Lung (tissue), 12 donors: ENCODE results near the gene SEMG1. TPM values are rescaled to one million over a fixed set of nuclear protein-coding genes. Genes with fewer than 3 reads are reported as not detected.
A peak's percentile ranks its signal among the peaks of the same experiment; 100 is the strongest.

Source experiments
- ATAC-seq: fragments of 200-7000 bp; cut with Tn5 transposase; one replicate; pipeline ENCODE4 v1.9.1; 2020; ENCODE audit warnings: moderate number of reproducible peaks; ENCODE audit not compliant: insufficient read depth, low FRiP score
- DNase-seq, 3 donors: peaks; one replicate each; pipeline ENCODE4 v3.0.0-alpha.2; 2013 to 2017
- H3K27ac ChIP-seq, 2 donors: one replicate each; pipeline ENCODE4 v1.5.1; 2013; ENCODE audit warnings: mild to moderate bottlenecking in 2 of 2, moderate library complexity in 2 of 2, control low read depth in 1 of 2, inconsistent platforms in 1 of 2, low read depth in 1 of 2, low read length in 1 of 2
- H3K27me3 ChIP-seq, 3 donors: one replicate each; pipeline ENCODE4 v1.5.1; 2013; ENCODE audit warnings: low read length in 2 of 3; ENCODE audit not compliant: control insufficient read depth in 3 of 3, insufficient read depth in 3 of 3
- H3K36me3 ChIP-seq, 4 donors: one replicate each; pipeline ENCODE4 v1.5.1; 2013; ENCODE audit warnings: low read length in 4 of 4, mild to moderate bottlenecking in 1 of 4, moderate library complexity in 1 of 4; ENCODE audit not compliant: control insufficient read depth in 4 of 4, insufficient read depth in 4 of 4
- H3K4me1 ChIP-seq, 5 donors: one replicate each; pipeline ENCODE4 v1.5.1; 2013; ENCODE audit warnings: low read length in 5 of 5, mild to moderate bottlenecking in 2 of 5, moderate library complexity in 1 of 5; ENCODE audit not compliant: control insufficient read depth in 5 of 5, insufficient read depth in 5 of 5
- H3K4me3 ChIP-seq: one replicate; pipeline ENCODE4 v1.5.1; 2013; ENCODE audit warnings: mild to moderate bottlenecking, control low read depth, moderate library complexity
- H3K9ac ChIP-seq, 2 donors: one replicate each; pipeline ENCODE4 v1.5.1; 2013; ENCODE audit warnings: low read length in 2 of 2, control low read depth in 1 of 2; ENCODE audit not compliant: insufficient read depth in 1 of 2
- H3K9me3 ChIP-seq, 4 donors: one replicate each; pipeline ENCODE4 v1.5.1; 2013; ENCODE audit warnings: low read length in 3 of 4, mild to moderate bottlenecking in 1 of 4, moderate library complexity in 1 of 4; ENCODE audit not compliant: control insufficient read depth in 4 of 4, insufficient read depth in 3 of 4
- WGBS, 2 donors: extraction: QIAGEN DNeasy Blood & Tissue Kit; methylation state at CpG; one replicate each; pipeline ENCODE4 v1.1.7; 2013; 5-methylcytosine and 5-hydroxymethylcytosine counted together
- polyA plus RNA-seq, 2 donors: library from polyadenylated mRNA; stranded (reverse); fragments of 200-250 nt; gene quantifications; one replicate each; pipeline ENCODE4 v1.2.1, GENCODE V29; 2013
- total RNA-seq, 2 donors: library from RNA; depleted of rRNA in 1 of 2; stranded (reverse); fragments of >200 nt in 1 of 2; gene quantifications; one replicate each; pipeline ENCODE4 v1.2.1, GENCODE V29; 2014 to 2021
- TF ChIP-seq, protein P1 (sequence below): IDR thresholded peaks from 2 replicates; pipeline ENCODE4 v1.5.1; 2012; ENCODE audit warnings: mild to moderate bottlenecking; ENCODE audit errors: control extremely low read depth, extremely low read depth
- donor health status: control.
- donor health status: control.
- donor health status: Bipolar disorder and iron deficiency.
- donor health status: healthy.
- donor health status: DM: yes; HTN: yes; CAD: no.

Gene SEMG1
- total and polyA plus RNA-seq, 4 donors: 0.14 TPM; not detected in 3

DNA sequence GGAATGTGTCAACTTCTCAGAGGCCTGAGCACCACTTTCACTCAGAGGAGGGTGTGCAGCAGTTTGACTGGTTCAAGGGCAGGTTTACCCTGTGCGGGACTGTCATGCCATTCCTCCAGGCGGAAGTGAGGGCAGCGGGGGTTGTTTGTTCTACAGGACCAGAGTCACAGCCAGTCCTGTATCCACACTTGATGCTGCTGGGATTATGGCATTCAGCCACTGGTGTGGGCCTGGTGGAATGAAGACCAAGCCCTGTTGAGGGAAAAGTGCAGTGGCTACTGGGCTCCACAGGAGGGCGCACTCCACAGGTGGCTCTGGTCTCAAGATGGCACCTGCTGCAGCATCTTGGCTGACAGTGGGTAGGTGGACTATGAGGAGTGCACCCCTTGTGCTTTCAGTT is 29.2 kb downstream of the SEMG1 start:
- Histone ChIP-seq H3K4me3 (no peak overlapping the region), H3K4me1 (no peaks in the 10 kb centered on the region), H3K9me3 (peaks cover 0 to 8% (median 2%) of the 10 kb centered on the region in 4 donors), H3K27ac (no peak overlapping the region), H3K9ac (no peak overlapping the region), H3K27me3 (peaks cover 0 to 7% (median 0%) of the 10 kb centered on the region in 3 donors), H3K36me3 (no peaks in the 10 kb centered on the region)
- DNase-seq: peak in 2 of 3 donors; percentile 6 to 28
- ATAC-seq: peak; percentile 81
- TF ChIP-seq, protein P1, sequence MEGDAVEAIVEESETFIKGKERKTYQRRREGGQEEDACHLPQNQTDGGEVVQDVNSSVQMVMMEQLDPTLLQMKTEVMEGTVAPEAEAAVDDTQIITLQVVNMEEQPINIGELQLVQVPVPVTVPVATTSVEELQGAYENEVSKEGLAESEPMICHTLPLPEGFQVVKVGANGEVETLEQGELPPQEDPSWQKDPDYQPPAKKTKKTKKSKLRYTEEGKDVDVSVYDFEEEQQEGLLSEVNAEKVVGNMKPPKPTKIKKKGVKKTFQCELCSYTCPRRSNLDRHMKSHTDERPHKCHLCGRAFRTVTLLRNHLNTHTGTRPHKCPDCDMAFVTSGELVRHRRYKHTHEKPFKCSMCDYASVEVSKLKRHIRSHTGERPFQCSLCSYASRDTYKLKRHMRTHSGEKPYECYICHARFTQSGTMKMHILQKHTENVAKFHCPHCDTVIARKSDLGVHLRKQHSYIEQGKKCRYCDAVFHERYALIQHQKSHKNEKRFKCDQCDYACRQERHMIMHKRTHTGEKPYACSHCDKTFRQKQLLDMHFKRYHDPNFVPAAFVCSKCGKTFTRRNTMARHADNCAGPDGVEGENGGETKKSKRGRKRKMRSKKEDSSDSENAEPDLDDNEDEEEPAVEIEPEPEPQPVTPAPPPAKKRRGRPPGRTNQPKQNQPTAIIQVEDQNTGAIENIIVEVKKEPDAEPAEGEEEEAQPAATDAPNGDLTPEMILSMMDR: no peak
- 64 to 75% methylated on average over 4 of the region's 4 CpGs for WGBS, 2 donors

DNA sequence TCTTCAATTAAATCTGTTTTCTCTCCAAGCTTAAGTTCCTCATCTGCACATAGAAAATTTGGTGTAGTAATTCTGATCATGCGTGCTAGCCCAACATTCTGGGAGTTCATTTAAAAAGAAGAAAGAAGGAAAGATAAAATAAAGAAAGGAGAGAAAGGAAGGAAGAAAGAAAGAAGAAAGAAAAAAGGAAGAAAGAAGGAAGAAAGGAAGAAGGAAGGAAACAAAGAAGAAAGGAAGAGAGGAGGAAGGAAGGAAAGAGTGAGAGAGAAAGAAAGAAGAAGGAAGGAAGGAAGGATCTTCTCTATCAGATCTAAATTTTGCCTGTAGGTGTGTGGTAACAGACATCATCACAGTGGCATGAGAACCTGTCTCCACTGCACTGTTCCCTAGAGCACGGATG is 31.3 kb downstream of the SEMG1 start:
- Histone ChIP-seq H3K4me1 (no peaks in the 10 kb centered on the region), H3K27ac (no peak overlapping the region)

DNA sequence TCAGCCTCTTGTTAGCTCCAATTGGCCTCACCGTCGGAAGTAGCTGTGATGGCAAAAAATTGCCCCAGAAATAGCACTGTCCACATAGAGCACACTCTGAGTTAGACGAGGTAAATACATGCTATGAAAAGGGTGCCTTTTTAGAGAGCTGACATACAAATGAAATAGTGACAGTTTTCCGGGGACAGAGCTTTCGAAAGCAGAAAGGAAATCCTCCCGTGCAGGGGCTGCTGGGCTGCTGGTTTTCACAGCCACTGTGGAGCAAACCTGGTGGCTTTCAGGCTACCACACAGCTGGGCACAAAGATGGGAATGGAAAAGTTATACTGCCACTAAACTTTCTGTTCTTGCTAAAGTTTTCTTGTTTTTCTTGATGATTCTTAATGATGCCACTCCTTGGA is 39.3 kb downstream of the SEMG1 start:
- H3K9me3 ChIP-seq: no peaks in the 10 kb centered on the region
- H3K27me3 ChIP-seq: peaks cover 0 to 12% (median 2%) of the 10 kb centered on the region in 3 donors
- TF ChIP-seq, protein P1: no peak
- H3K27ac ChIP-seq: no peak overlapping the region
- 20 to 50% methylated on average over 6 of the region's 6 CpGs for WGBS, 2 donors
- no peak for DNase-seq
- no peak overlapping the region for H3K4me3 ChIP-seq
- ATAC-seq: no peak
- H3K4me1 ChIP-seq: peaks cover 0 to 12% (median 0%) of the 10 kb centered on the region in 5 donors
- no peaks in the 10 kb centered on the region for H3K36me3 ChIP-seq
- no peak overlapping the region for H3K9ac ChIP-seq

More for the DNA sequence above, 31.3 kb downstream of the SEMG1 start:
- peaks cover 0 to 7% (median 0%) of the 10 kb centered on the region in 3 donors for H3K27me3 ChIP-seq
- TF ChIP-seq, protein P1: no peak
- DNase-seq: no peak
- peaks cover 0 to 8% (median 2%) of the 10 kb centered on the region in 4 donors for H3K9me3 ChIP-seq
- WGBS, 2 donors: 87 to 91% methylated on average over 2 of the region's 2 CpGs
- H3K9ac ChIP-seq: no peak overlapping the region
- H3K4me3 ChIP-seq: no peak overlapping the region
- no peak for ATAC-seq
- H3K36me3 ChIP-seq: no peaks in the 10 kb centered on the region

DNA sequence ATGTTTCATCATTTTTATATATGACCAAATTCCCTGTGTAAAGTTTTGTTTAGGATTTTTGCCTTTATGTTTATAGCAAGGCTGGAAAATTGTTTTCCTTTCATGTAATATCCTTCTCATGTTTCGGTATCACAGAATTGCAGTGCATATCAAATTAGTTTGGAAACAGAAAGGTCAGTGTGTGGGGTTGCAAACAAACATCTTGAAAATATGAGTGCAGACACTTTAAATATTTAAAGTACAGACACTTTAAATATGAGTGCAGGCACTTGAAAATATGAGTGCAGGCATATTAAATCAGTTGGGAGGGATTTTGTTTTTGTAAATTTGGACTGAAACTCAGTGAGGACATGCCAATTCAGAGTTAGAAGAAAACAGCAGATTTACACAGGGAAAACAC is 41.0 kb downstream of the SEMG1 start:
- ATAC-seq: no peak
- Histone ChIP-seq H3K27ac (no peak overlapping the region), H3K27me3 (peaks cover 0 to 12% (median 2%) of the 10 kb centered on the region in 3 donors), H3K9me3 (no peaks in the 10 kb centered on the region), H3K4me1 (peaks cover 0 to 28% (median 5%) of the 10 kb centered on the region in 5 donors), H3K4me3 (no peak overlapping the region), H3K36me3 (no peaks in the 10 kb centered on the region), H3K9ac (no peak overlapping the region)
- peak in 2 of 3 donors; percentile 47 to 59 for DNase-seq
- WGBS, 2 donors: 27 to 45% methylated on average over 1 of the region's 1 CpG
- TF ChIP-seq, protein P1: no peak
